ENCODE results near the gene SOX5. TPM values are rescaled to one million over a fixed set of nuclear protein-coding genes. Genes with fewer than 3 reads are reported as not detected.

Gene SOX5
- total RNA-seq, 2 donors from 2014 or later = 1.4 TPM; not detected in 1

- H3K27ac Mint-ChIP-seq = no peak overlapping the region
- no peak overlapping the region for H3K4me3 Mint-ChIP-seq
- no peaks in the 10 kb centered on the region for H3K9me3 ChIP-seq (ENCODE audit: control insufficient read depth, low read length, poor library complexity, severe bottlenecking)
- H3K4me1 Mint-ChIP-seq = no peaks in the 10 kb centered on the region
- H3K36me3 Mint-ChIP-seq (ENCODE audit: low read depth) = no peaks in the 10 kb centered on the region
- ATAC-seq (no peak), DNase-seq (no peak)
- no peaks in the 10 kb centered on the region for H3K27me3 Mint-ChIP-seq
These were observed 136.3 kb downstream of the SOX5 start for GRCh38 chr12:23813206-23813605.

GRCh38 chr12:23810329-23810902 is 139.1 kb downstream of the SOX5 start:
- Mint-ChIP-seq H3K4me3 (no peak overlapping the region), H3K27ac (no peak overlapping the region), H3K36me3 (ENCODE audit: low read depth) (no peaks in the 10 kb centered on the region), H3K27me3 (no peaks in the 10 kb centered on the region), H3K4me1 (no peaks in the 10 kb centered on the region)
- H3K9me3 ChIP-seq (ENCODE audit: control insufficient read depth, low read length, poor library complexity, severe bottlenecking) = no peaks in the 10 kb centered on the region
- DNase-seq (no peak), ATAC-seq (no peak)

- ATAC-seq (no peak), DNase-seq (no peak)
- no peaks in the 10 kb centered on the region for H3K9me3 ChIP-seq (ENCODE audit: control insufficient read depth, low read length, poor library complexity, severe bottlenecking)
- Mint-ChIP-seq H3K27ac (no peak overlapping the region), H3K36me3 (ENCODE audit: low read depth) (no peaks in the 10 kb centered on the region), H3K27me3 (no peaks in the 10 kb centered on the region), H3K4me3 (no peak overlapping the region), H3K4me1 (no peaks in the 10 kb centered on the region)
These were observed 145.9 kb downstream of the SOX5 start for GRCh38 chr12:23803540-23803939.

GRCh38 chr12:23795494-23795893 is 154.0 kb downstream of the SOX5 start:
- H3K4me1 Mint-ChIP-seq = no peaks in the 10 kb centered on the region
- H3K4me3 Mint-ChIP-seq = no peak overlapping the region
- no peaks in the 10 kb centered on the region for H3K27me3 Mint-ChIP-seq
- H3K27ac Mint-ChIP-seq = no peak overlapping the region
- H3K9me3 ChIP-seq (ENCODE audit: control insufficient read depth, low read length, poor library complexity, severe bottlenecking) = no peaks in the 10 kb centered on the region
- no peak for ATAC-seq
- no peak for DNase-seq
- H3K36me3 Mint-ChIP-seq (ENCODE audit: low read depth) = no peaks in the 10 kb centered on the region

GRCh38 chr12:23781118-23781517 is 168.4 kb downstream of the SOX5 start:
- DNase-seq (no peak), ATAC-seq (no peak)
- no peak overlapping the region for H3K4me3 Mint-ChIP-seq
- no peak overlapping the region for H3K27ac Mint-ChIP-seq
- H3K4me1 Mint-ChIP-seq = no peaks in the 10 kb centered on the region
- H3K36me3 Mint-ChIP-seq (ENCODE audit: low read depth) = no peaks in the 10 kb centered on the region
- H3K27me3 Mint-ChIP-seq = no peaks in the 10 kb centered on the region
- no peaks in the 10 kb centered on the region for H3K9me3 ChIP-seq (ENCODE audit: control insufficient read depth, low read length, poor library complexity, severe bottlenecking)

GRCh38 chr12:23775208-23775607 is 174.3 kb downstream of the SOX5 start:
- no peak overlapping the region for H3K27ac Mint-ChIP-seq
- H3K9me3 ChIP-seq (ENCODE audit: control insufficient read depth, low read length, poor library complexity, severe bottlenecking) = no peaks in the 10 kb centered on the region
- no peaks in the 10 kb centered on the region for H3K36me3 Mint-ChIP-seq (ENCODE audit: low read depth)
- DNase-seq (no peak), ATAC-seq (no peak)
- H3K4me1 Mint-ChIP-seq = no peaks in the 10 kb centered on the region
- no peak overlapping the region for H3K4me3 Mint-ChIP-seq
- no peaks in the 10 kb centered on the region for H3K27me3 Mint-ChIP-seq

GRCh38 chr12:23771240-23771949 is 178.1 kb downstream of the SOX5 start:
- no peaks in the 10 kb centered on the region for H3K27me3 Mint-ChIP-seq
- H3K27ac Mint-ChIP-seq = no peak overlapping the region
- no peaks in the 10 kb centered on the region for H3K9me3 ChIP-seq (ENCODE audit: control insufficient read depth, low read length, poor library complexity, severe bottlenecking)
- ATAC-seq (no peak), DNase-seq (no peak)
- H3K4me3 Mint-ChIP-seq = no peak overlapping the region
- H3K4me1 Mint-ChIP-seq = no peaks in the 10 kb centered on the region
- no peaks in the 10 kb centered on the region for H3K36me3 Mint-ChIP-seq (ENCODE audit: low read depth)

GRCh38 chr12:23770202-23770938 is 179.1 kb downstream of the SOX5 start:
- Mint-ChIP-seq H3K27ac (no peak overlapping the region), H3K4me3 (no peak overlapping the region), H3K27me3 (no peaks in the 10 kb centered on the region), H3K36me3 (ENCODE audit: low read depth) (no peaks in the 10 kb centered on the region), H3K4me1 (no peaks in the 10 kb centered on the region)
- H3K9me3 ChIP-seq (ENCODE audit: control insufficient read depth, low read length, poor library complexity, severe bottlenecking) = no peaks in the 10 kb centered on the region
- ATAC-seq (no peak), DNase-seq (no peak)

- Mint-ChIP-seq H3K4me3 (no peak overlapping the region), H3K27ac (no peak overlapping the region), H3K4me1 (no peaks in the 10 kb centered on the region), H3K27me3 (no peaks in the 10 kb centered on the region), H3K36me3 (ENCODE audit: low read depth) (no peaks in the 10 kb centered on the region)
- H3K9me3 ChIP-seq (ENCODE audit: control insufficient read depth, low read length, poor library complexity, severe bottlenecking) = no peaks in the 10 kb centered on the region
- DNase-seq (no peak), ATAC-seq (no peak)
These were observed 181.6 kb downstream of the SOX5 start for GRCh38 chr12:23767834-23768233.

- no peak for DNase-seq
- Mint-ChIP-seq H3K4me3 (no peak overlapping the region), H3K27ac (no peak overlapping the region), H3K27me3 (no peaks in the 10 kb centered on the region), H3K36me3 (ENCODE audit: low read depth) (no peaks in the 10 kb centered on the region), H3K4me1 (no peaks in the 10 kb centered on the region)
- H3K9me3 ChIP-seq (ENCODE audit: control insufficient read depth, low read length, poor library complexity, severe bottlenecking) = no peaks in the 10 kb centered on the region
- no peak for ATAC-seq
These were observed 185.7 kb downstream of the SOX5 start for GRCh38 chr12:23763724-23764123.

GRCh38 chr12:23760495-23760894 is 189.0 kb downstream of the SOX5 start:
- H3K4me3 Mint-ChIP-seq = no peak overlapping the region
- H3K27me3 Mint-ChIP-seq = no peaks in the 10 kb centered on the region
- ATAC-seq = no peak
- H3K4me1 Mint-ChIP-seq = no peaks in the 10 kb centered on the region
- no peaks in the 10 kb centered on the region for H3K9me3 ChIP-seq (ENCODE audit: control insufficient read depth, low read length, poor library complexity, severe bottlenecking)
- H3K27ac Mint-ChIP-seq = no peak overlapping the region
- DNase-seq = no peak
- H3K36me3 Mint-ChIP-seq (ENCODE audit: low read depth) = no peaks in the 10 kb centered on the region

GRCh38 chr12:23758608-23759007 is 190.9 kb downstream of the SOX5 start:
- DNase-seq (no peak), ATAC-seq (no peak)
- Mint-ChIP-seq H3K36me3 (ENCODE audit: low read depth) (no peaks in the 10 kb centered on the region), H3K4me3 (no peak overlapping the region), H3K27me3 (no peaks in the 10 kb centered on the region), H3K4me1 (no peaks in the 10 kb centered on the region), H3K27ac (no peak overlapping the region)
- H3K9me3 ChIP-seq (ENCODE audit: control insufficient read depth, low read length, poor library complexity, severe bottlenecking) = no peaks in the 10 kb centered on the region

- no peak for DNase-seq
- Mint-ChIP-seq H3K27ac (no peak overlapping the region), H3K4me3 (no peak overlapping the region), H3K4me1 (no peaks in the 10 kb centered on the region), H3K36me3 (ENCODE audit: low read depth) (no peaks in the 10 kb centered on the region), H3K27me3 (no peaks in the 10 kb centered on the region)
- H3K9me3 ChIP-seq (ENCODE audit: control insufficient read depth, low read length, poor library complexity, severe bottlenecking) = no peaks in the 10 kb centered on the region
- ATAC-seq = no peak
These were observed 191.9 kb downstream of the SOX5 start for GRCh38 chr12:23757541-23757962.

Measured in T-helper 17 cell (primary cell).